HepG2 (cell line): Measurements from ENCODE around the gene ASAP2. TPM values are rescaled to one million over a fixed set of nuclear protein-coding genes. Genes with fewer than 3 reads are reported as not detected.

Experiments
- ARNT ChIP-seq: fragments of 450-650 bp; IDR thresholded peaks from 2 replicates; pipeline ENCODE4 v1.6.1; 2017
- CENPX ChIP-seq: sonication (generic); formaldehyde crosslinking; IDR thresholded peaks from 2 replicates; pipeline ENCODE4 v1.9.0; 2021; ENCODE audit warnings: mild to moderate bottlenecking, missing genetic modification reagents, moderate library complexity
- FOXK2 ChIP-seq: fragments of 450-650 bp; IDR thresholded peaks from 2 replicates; pipeline ENCODE4 v1.6.1; 2016
- GATAD1 ChIP-seq: IDR thresholded peaks from 2 replicates; pipeline ENCODE4 v1.6.1; 2016; ENCODE audit warnings: missing genetic modification reagents, missing compliant biosample characterization
- GLI4 ChIP-seq: sonication (generic); formaldehyde crosslinking; IDR thresholded peaks from 2 replicates; pipeline ENCODE4 v1.5.1; 2020; ENCODE audit warnings: missing genetic modification reagents, mild to moderate bottlenecking, moderate library complexity, borderline replicate concordance
- HNF4G ChIP-seq, 2 experiments: sonication (generic) in 1 of 2; formaldehyde crosslinking in 1 of 2; IDR thresholded peaks; 2 replicates each; pipeline versions ENCODE4 v1.4.0 to v1.6.1; 2011 to 2020; ENCODE audit warnings: borderline replicate concordance in 2 of 2, low read depth in 2 of 2, mild to moderate bottlenecking in 2 of 2, low read length in 1 of 2, missing genetic modification reagents in 1 of 2, moderate library complexity in 1 of 2
- MAFF ChIP-seq: IDR thresholded peaks from 2 replicates; pipeline ENCODE4 v1.6.1; 2011; ENCODE audit warnings: low read depth, low read length, improper control_type of control experiment
- RARG ChIP-seq: sonication (generic); formaldehyde crosslinking; IDR thresholded peaks from 2 replicates; pipeline ENCODE4 v1.4.0; 2020; ENCODE audit warnings: low read depth, mild to moderate bottlenecking, missing genetic modification reagents
- SP4 ChIP-seq: sonication (generic); formaldehyde crosslinking; IDR thresholded peaks from 2 replicates; pipeline ENCODE4 v1.8.1; 2023; ENCODE audit warnings: mild to moderate bottlenecking, missing genetic modification reagents
- TBX3 ChIP-seq: fragments of 450-650 bp; IDR thresholded peaks from 2 replicates; pipeline ENCODE4 v1.6.1; 2017; ENCODE audit warnings: antibody characterized with exemption, mild to moderate bottlenecking, inconsistent platforms, borderline replicate concordance
- ZFX ChIP-seq: sonication (generic); formaldehyde crosslinking; IDR thresholded peaks from 2 replicates; pipeline ENCODE4 v1.4.0; 2020; ENCODE audit warnings: mild to moderate bottlenecking, low read depth, missing genetic modification reagents, moderate library complexity
- ZNF296 ChIP-seq: sonication (generic); formaldehyde crosslinking; conservative IDR thresholded peaks from 2 replicates; pipeline ENCODE4 v1.5.0; 2020; ENCODE audit warnings: mild to moderate bottlenecking, missing genetic modification reagents
- ZNF34 ChIP-seq: sonication (generic); formaldehyde crosslinking; IDR thresholded peaks from 2 replicates; pipeline ENCODE4 v1.4.0; 2020; ENCODE audit warnings: mild to moderate bottlenecking, missing genetic modification reagents, borderline replicate concordance
- polyA plus RNA-seq, 8 experiments: library from polyadenylated mRNA; depleted of rRNA in 3 of 8; stranded (reverse) in 7 of 8; unstranded in 1 of 8; fragments of >200 nt; fragmentation: Illumina TruSeq in 4 of 8; extraction: Trizol in 4 of 8; gene quantifications; 2 replicates each; pipeline versions ENCODE4 v1.2.1 to v1.2.3, GENCODE V29; 2011 to 2016; ENCODE audit warnings: low read depth in 4 of 8, missing spikeins in 1 of 8, mixed read lengths in 1 of 8; ENCODE audit not compliant: insufficient read depth in 1 of 8
- total RNA-seq, 5 experiments: library from RNA; depleted of rRNA; stranded (reverse); fragments of >200 nt; fragmentation: Illumina TruSeq; extraction: Trizol; gene quantifications; 2 replicates each; pipeline ENCODE4 v1.2.3, GENCODE V29; 2016; ENCODE audit warnings: low read depth in 1 of 5
- TF ChIP-seq, protein P1 (sequence below): IDR thresholded peaks from 2 replicates; pipeline ENCODE4 v1.6.1; 2016; ENCODE audit warnings: mild to moderate bottlenecking
- TF ChIP-seq, protein P2 (sequence below): IDR thresholded peaks from 2 replicates; pipeline ENCODE4 v1.6.1; 2016; ENCODE audit warnings: missing compliant biosample characterization, missing genetic modification reagents, borderline replicate concordance
- TF ChIP-seq, protein P3 (sequence below): sonication (generic); formaldehyde crosslinking; IDR thresholded peaks from 2 replicates; pipeline ENCODE4 v1.4.0; 2020; ENCODE audit warnings: mild to moderate bottlenecking, missing genetic modification reagents, borderline replicate concordance
- TF ChIP-seq, protein P4 (sequence below): sonication (generic); formaldehyde crosslinking; IDR thresholded peaks from 2 replicates; pipeline ENCODE4 v1.9.0; 2021; ENCODE audit warnings: missing genetic modification reagents, mild to moderate bottlenecking, borderline replicate concordance
- TF ChIP-seq, protein P5 (sequence below): sonication (generic); formaldehyde crosslinking; IDR thresholded peaks from 2 replicates; pipeline ENCODE4 v1.5.1; 2020; ENCODE audit warnings: missing genetic modification reagents, mild to moderate bottlenecking, borderline replicate concordance

ASAP2 gene
- total and polyA plus RNA-seq, 2 of the 13 experiments (the other 11 are each of a cell fraction or from before 2014, with no cell fraction given), result 7.3 to 22.3 TPM

DNA sequence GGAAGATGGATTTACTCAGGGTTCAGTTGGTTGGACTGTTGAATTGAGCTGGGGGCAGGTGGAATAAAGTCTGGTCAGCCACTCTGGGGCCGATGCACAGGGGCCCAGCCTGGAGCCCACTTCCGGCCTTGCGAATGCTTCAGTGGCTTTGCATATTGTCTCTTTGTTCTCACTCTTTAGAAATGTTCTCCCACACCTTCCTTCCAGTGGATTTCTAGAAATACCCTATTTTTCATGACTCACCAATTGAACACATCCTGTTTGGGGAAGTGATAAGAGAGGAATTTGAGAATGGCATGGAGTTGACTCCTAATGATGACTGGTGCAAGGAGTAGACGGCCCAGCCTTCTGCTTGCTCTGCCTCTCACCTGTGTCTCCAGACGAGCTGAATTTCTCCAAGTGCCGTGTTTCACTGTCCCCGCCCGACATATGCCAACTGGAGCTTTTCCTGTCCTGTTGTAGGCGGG, 28.1 kb downstream of the ASAP2 start (continued):
- TF ChIP-seq, protein P1, sequence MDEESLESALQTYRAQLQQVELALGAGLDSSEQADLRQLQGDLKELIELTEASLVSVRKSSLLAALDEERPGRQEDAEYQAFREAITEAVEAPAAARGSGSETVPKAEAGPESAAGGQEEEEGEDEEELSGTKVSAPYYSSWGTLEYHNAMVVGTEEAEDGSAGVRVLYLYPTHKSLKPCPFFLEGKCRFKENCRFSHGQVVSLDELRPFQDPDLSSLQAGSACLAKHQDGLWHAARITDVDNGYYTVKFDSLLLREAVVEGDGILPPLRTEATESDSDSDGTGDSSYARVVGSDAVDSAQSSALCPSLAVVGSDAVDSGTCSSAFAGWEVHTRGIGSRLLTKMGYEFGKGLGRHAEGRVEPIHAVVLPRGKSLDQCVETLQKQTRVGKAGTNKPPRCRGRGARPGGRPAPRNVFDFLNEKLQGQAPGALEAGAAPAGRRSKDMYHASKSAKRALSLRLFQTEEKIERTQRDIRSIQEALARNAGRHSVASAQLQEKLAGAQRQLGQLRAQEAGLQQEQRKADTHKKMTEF (CRISPR knock-in tag), result peak; percentile 68; the same call in 1 of the 2 replicates
- TF ChIP-seq MAFF (peak; percentile 7; the same call in 1 of the 2 replicates), GATAD1 (CRISPR knock-in tag) (no peak), GLI4 (no peak), HNF4G (IDR thresholded peaks at IDR 0.05; ENCODE audit: borderline replicate concordance, low read depth, low read length) (no peak), HNF4G (CRISPR knock-in tag; IDR thresholded peaks at IDR 0.05; ENCODE audit: borderline replicate concordance, low read depth) (peak; percentile 43; the same call in 1 of the 2 replicates), TBX3 (0 out of 2 replicates have a peak, but pooled peaks have one; percentile 37), RARG (CRISPR knock-in tag) (no peak), CENPX (CRISPR knock-in tag) (no peak), ARNT (no peak), FOXK2 (no peak), ZFX (peak; percentile 39; the same call in 1 of the 2 replicates), ZNF296 (CRISPR knock-in tag) (no peak), SP4 (CRISPR knock-in tag) (no peak), ZNF34 (CRISPR knock-in tag) (no peak)
- TF ChIP-seq, protein P2, sequence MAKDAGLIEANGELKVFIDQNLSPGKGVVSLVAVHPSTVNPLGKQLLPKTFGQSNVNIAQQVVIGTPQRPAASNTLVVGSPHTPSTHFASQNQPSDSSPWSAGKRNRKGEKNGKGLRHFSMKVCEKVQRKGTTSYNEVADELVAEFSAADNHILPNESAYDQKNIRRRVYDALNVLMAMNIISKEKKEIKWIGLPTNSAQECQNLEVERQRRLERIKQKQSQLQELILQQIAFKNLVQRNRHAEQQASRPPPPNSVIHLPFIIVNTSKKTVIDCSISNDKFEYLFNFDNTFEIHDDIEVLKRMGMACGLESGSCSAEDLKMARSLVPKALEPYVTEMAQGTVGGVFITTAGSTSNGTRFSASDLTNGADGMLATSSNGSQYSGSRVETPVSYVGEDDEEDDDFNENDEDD (CRISPR knock-in tag), result no peak
- TF ChIP-seq, protein P3, sequence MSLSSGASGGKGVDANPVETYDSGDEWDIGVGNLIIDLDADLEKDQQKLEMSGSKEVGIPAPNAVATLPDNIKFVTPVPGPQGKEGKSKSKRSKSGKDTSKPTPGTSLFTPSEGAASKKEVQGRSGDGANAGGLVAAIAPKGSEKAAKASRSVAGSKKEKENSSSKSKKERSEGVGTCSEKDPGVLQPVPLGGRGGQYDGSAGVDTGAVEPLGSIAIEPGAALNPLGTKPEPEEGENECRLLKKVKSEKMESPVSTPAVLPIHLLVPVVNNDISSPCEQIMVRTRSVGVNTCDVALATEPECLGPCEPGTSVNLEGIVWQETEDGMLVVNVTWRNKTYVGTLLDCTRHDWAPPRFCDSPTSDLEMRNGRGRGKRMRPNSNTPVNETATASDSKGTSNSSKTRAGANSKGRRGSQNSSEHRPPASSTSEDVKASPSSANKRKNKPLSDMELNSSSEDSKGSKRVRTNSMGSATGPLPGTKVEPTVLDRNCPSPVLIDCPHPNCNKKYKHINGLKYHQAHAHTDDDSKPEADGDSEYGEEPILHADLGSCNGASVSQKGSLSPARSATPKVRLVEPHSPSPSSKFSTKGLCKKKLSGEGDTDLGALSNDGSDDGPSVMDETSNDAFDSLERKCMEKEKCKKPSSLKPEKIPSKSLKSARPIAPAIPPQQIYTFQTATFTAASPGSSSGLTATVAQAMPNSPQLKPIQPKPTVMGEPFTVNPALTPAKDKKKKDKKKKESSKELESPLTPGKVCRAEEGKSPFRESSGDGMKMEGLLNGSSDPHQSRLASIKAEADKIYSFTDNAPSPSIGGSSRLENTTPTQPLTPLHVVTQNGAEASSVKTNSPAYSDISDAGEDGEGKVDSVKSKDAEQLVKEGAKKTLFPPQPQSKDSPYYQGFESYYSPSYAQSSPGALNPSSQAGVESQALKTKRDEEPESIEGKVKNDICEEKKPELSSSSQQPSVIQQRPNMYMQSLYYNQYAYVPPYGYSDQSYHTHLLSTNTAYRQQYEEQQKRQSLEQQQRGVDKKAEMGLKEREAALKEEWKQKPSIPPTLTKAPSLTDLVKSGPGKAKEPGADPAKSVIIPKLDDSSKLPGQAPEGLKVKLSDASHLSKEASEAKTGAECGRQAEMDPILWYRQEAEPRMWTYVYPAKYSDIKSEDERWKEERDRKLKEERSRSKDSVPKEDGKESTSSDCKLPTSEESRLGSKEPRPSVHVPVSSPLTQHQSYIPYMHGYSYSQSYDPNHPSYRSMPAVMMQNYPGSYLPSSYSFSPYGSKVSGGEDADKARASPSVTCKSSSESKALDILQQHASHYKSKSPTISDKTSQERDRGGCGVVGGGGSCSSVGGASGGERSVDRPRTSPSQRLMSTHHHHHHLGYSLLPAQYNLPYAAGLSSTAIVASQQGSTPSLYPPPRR (CRISPR knock-in tag), result no peak; the same call in 1 of the 2 replicates
- TF ChIP-seq, protein P4, sequence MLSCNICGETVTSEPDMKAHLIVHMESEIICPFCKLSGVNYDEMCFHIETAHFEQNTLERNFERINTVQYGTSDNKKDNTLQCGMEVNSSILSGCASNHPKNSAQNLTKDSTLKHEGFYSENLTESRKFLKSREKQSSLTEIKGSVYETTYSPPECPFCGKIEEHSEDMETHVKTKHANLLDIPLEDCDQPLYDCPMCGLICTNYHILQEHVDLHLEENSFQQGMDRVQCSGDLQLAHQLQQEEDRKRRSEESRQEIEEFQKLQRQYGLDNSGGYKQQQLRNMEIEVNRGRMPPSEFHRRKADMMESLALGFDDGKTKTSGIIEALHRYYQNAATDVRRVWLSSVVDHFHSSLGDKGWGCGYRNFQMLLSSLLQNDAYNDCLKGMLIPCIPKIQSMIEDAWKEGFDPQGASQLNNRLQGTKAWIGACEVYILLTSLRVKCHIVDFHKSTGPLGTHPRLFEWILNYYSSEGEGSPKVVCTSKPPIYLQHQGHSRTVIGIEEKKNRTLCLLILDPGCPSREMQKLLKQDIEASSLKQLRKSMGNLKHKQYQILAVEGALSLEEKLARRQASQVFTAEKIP (CRISPR knock-in tag), result no peak
- TF ChIP-seq, protein P5, sequence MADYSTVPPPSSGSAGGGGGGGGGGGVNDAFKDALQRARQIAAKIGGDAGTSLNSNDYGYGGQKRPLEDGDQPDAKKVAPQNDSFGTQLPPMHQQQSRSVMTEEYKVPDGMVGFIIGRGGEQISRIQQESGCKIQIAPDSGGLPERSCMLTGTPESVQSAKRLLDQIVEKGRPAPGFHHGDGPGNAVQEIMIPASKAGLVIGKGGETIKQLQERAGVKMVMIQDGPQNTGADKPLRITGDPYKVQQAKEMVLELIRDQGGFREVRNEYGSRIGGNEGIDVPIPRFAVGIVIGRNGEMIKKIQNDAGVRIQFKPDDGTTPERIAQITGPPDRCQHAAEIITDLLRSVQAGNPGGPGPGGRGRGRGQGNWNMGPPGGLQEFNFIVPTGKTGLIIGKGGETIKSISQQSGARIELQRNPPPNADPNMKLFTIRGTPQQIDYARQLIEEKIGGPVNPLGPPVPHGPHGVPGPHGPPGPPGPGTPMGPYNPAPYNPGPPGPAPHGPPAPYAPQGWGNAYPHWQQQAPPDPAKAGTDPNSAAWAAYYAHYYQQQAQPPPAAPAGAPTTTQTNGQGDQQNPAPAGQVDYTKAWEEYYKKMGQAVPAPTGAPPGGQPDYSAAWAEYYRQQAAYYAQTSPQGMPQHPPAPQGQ, result no peak
